Ammon's horn (tissue), 1 donor: ENCODE results near the gene EIF3D.

Experiments
- DNase-seq: peaks from one replicate; pipeline ENCODE4 v3.0.0-alpha.2; 2016; ENCODE audit warnings: low spot score

Gene EIF3D

GRCh38 chr22:36506637-36507517 lies 22.1 kb downstream of the EIF3D start, which contains the start of gene FOXRED2:
FOXRED2 (minus strand) TSS chr22:36507040; CDS start chr22:36506422, 618 bp downstream.
- peak; percentile 87 for DNase-seq

GRCh38 chr22:36505998-36506635 lies 22.8 kb downstream of the EIF3D start:
- no peak for DNase-seq

GRCh38 chr22:36497910-36498665 lies 30.9 kb downstream of the EIF3D start:
- DNase-seq = no peak

GRCh38 chr22:36493690-36494110 lies 35.3 kb downstream of the EIF3D start:
- peak; percentile 76 for DNase-seq

GRCh38 chr22:36492109-36492508 lies 36.9 kb downstream of the EIF3D start:
- no peak for DNase-seq

GRCh38 chr22:36491155-36491554 lies 37.8 kb downstream of the EIF3D start:
- DNase-seq = no peak

- DNase-seq = no peak
Observed at GRCh38 chr22:36486619-36487384, 42.2 kb downstream of the EIF3D start.

GRCh38 chr22:36481393-36482168 lies 47.4 kb downstream of the EIF3D start, which contains the start of gene TXN2:
TXN2 (minus strand) TSS chr22:36481640; CDS start chr22:36480837, 803 bp downstream.
- peak; percentile 97 for DNase-seq

GRCh38 chr22:36480941-36481392 lies 48.0 kb downstream of the EIF3D start:
- DNase-seq = no peak

GRCh38 chr22:36478966-36479365 lies 50.0 kb downstream of the EIF3D start:
- no peak for DNase-seq

GRCh38 chr22:36475341-36475740 lies 53.6 kb downstream of the EIF3D start:
- no peak for DNase-seq

GRCh38 chr22:36472689-36473088 lies 56.3 kb downstream of the EIF3D start:
- DNase-seq = no peak

GRCh38 chr22:36471341-36471821 lies 57.6 kb downstream of the EIF3D start:
- DNase-seq = no peak

GRCh38 chr22:36470994-36471331 lies 58.0 kb downstream of the EIF3D start:
- no peak for DNase-seq

- DNase-seq = peak; percentile 91
Observed at GRCh38 chr22:36470162-36470993, 58.6 kb downstream of the EIF3D start.

GRCh38 chr22:36469094-36469710 lies 59.8 kb downstream of the EIF3D start:
- DNase-seq = no peak

GRCh38 chr22:36467946-36468345 lies 61.0 kb downstream of the EIF3D start:
- DNase-seq = no peak

- DNase-seq = no peak
Observed at GRCh38 chr22:36467042-36467810, 61.7 kb downstream of the EIF3D start.
